ENCODE results near the gene COX5A. TPM values are rescaled to one million over a fixed set of nuclear protein-coding genes. Genes with fewer than 3 reads are reported as not detected.

Gene COX5A
- total RNA-seq, 1 donor from 2014 or later, result 207 TPM

DNA sequence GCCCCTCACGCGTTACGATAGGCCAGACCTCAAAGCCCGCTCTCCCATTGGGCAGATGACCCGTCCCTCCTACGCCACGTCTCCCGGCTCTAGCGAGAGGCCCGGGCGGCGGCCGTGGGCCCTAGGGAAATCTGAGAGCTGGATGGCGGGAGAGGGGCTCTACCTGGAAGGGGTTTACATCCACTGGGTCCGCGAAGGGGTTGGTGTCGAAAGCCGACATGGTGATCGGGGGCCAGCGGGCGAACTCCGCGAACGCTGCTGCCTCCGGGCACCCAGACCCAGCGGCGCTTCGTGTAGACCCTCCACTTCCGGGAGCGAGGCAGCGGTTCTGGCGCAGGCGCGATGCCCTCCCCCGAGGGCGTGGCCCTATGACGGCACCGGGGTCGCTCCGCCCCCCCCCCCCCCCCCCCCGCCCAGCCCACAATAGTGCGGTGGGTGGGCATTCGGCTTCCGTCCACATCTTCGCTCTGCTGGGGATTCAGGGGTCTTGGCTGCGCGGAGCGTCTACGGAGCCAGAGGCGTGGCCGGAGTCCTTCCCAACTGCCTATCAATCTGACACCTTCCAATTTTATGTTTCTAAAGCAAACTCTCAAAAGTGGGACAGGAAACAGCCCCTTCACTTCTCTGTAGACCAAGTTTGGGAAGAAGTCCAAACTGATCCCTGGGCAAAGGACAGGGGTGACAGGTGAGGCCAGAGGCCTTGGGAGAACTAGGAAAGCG, 64.7 kb downstream of the COX5A start, which contains the start of gene SCAMP2:
Gene SCAMP2, minus strand, starts transcription at position 330 of the 720 bp plus-strand sequence. Its CDS starts 110 bp downstream, at position 220.
- peak within 1 kb of the TSS; percentile 97 for H3K27ac ChIP-seq (ENCODE audit: low read depth, low read length)
- H3K9me3 Mint-ChIP-seq (ENCODE audit: unreplicated experiment), result peaks cover under 1% of the 10 kb centered on the region
- TF ChIP-seq, protein P1, sequence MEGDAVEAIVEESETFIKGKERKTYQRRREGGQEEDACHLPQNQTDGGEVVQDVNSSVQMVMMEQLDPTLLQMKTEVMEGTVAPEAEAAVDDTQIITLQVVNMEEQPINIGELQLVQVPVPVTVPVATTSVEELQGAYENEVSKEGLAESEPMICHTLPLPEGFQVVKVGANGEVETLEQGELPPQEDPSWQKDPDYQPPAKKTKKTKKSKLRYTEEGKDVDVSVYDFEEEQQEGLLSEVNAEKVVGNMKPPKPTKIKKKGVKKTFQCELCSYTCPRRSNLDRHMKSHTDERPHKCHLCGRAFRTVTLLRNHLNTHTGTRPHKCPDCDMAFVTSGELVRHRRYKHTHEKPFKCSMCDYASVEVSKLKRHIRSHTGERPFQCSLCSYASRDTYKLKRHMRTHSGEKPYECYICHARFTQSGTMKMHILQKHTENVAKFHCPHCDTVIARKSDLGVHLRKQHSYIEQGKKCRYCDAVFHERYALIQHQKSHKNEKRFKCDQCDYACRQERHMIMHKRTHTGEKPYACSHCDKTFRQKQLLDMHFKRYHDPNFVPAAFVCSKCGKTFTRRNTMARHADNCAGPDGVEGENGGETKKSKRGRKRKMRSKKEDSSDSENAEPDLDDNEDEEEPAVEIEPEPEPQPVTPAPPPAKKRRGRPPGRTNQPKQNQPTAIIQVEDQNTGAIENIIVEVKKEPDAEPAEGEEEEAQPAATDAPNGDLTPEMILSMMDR (IDR thresholded peaks at IDR 0.05; ENCODE audit: insufficient read depth, low read depth, low read length), result no peak
- no peak for TF ChIP-seq EZH2 (IDR thresholded peaks at IDR 0.05; ENCODE audit: insufficient read depth, low read length)
- H3K36me3 ChIP-seq (ENCODE audit: insufficient read depth, low read length), result no peaks in the 10 kb centered on the region
- peak within 1 kb of the TSS; percentile 98 for H3K4me3 Mint-ChIP-seq (ENCODE audit: unreplicated experiment)
- FAIRE-seq (no peak), DNase-seq (ENCODE audit: low read depth) (peak; percentile 94)
- peaks cover 25% of the 10 kb centered on the region for H3K4me1 Mint-ChIP-seq (ENCODE audit: low read depth, unreplicated experiment)
- peaks cover 8% of the 10 kb centered on the region for H3K4me1 ChIP-seq (ENCODE audit: insufficient read depth, low read length)
- peaks cover 45% of the 10 kb centered on the region for H3K79me2 ChIP-seq (ENCODE audit: insufficient read depth, low read length)
- peak within 1 kb of the TSS; percentile 86 for H3K4me2 ChIP-seq (ENCODE audit: low read length)
- peak within 1 kb of the TSS; percentile 97 for H2AFZ ChIP-seq (ENCODE audit: low read depth, low read length)
- no peaks in the 10 kb centered on the region for H3K27me3 ChIP-seq (ENCODE audit: insufficient read depth, low read length)
- peaks cover 43% of the 10 kb centered on the region for H4K20me1 ChIP-seq (ENCODE audit: insufficient read depth, low read length)
- peaks cover 1% of the 10 kb centered on the region for H3K27me3 Mint-ChIP-seq (ENCODE audit: low read depth, unreplicated experiment)
- H3K36me3 Mint-ChIP-seq (ENCODE audit: low read depth, unreplicated experiment), result peaks cover 2% of the 10 kb centered on the region
- no peaks in the 10 kb centered on the region for H3K9me3 ChIP-seq (ENCODE audit: insufficient read depth, low read depth, low read length)
- H3K27ac Mint-ChIP-seq (ENCODE audit: unreplicated experiment), result peak within 1 kb of the TSS; percentile 91
- H3K4me3 ChIP-seq (ENCODE audit: insufficient read depth, low read depth, low read length), result peak within 1 kb of the TSS; percentile 67
- peak within 1 kb of the TSS; percentile 96 for H3K9ac ChIP-seq (ENCODE audit: low read length)

DNA sequence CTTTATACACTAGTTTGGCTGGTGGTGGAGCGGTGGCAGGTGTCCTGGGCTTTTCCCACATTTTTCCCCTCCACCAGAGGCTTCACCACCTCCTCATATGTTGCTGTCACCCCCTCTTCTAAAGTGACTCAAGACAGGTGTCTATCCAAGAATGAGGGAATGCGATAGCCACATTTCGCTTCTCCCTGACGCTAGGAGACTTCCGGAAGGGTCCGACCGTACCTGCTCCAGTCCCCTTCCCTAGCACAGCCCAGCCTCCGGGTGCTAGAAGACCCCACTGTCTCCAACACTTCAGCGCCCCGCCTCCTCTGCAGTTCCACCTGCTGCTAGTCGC, 65.2 kb downstream of the COX5A start:
- H3K36me3 ChIP-seq (ENCODE audit: insufficient read depth, low read length), result no peaks in the 10 kb centered on the region
- H3K9ac ChIP-seq (ENCODE audit: low read length), result peak overlapping the region; percentile 96
- peaks cover 50% of the 10 kb centered on the region for H3K79me2 ChIP-seq (ENCODE audit: insufficient read depth, low read length)
- FAIRE-seq (no peak), DNase-seq (ENCODE audit: low read depth) (no peak)
- H3K27me3 Mint-ChIP-seq (ENCODE audit: low read depth, unreplicated experiment), result peaks cover 1% of the 10 kb centered on the region
- H3K4me2 ChIP-seq (ENCODE audit: low read length), result peak overlapping the region; percentile 86
- H2AFZ ChIP-seq (ENCODE audit: low read depth, low read length), result peak overlapping the region; percentile 97
- H3K4me1 ChIP-seq (ENCODE audit: insufficient read depth, low read length), result peaks cover 8% of the 10 kb centered on the region
- peak overlapping the region; percentile 97 for H3K27ac ChIP-seq (ENCODE audit: low read depth, low read length)
- H3K4me3 ChIP-seq (ENCODE audit: insufficient read depth, low read depth, low read length), result peak overlapping the region; percentile 67
- TF ChIP-seq, protein P1 (IDR thresholded peaks at IDR 0.05; ENCODE audit: insufficient read depth, low read depth, low read length), result no peak
- no peak for TF ChIP-seq EZH2 (IDR thresholded peaks at IDR 0.05; ENCODE audit: insufficient read depth, low read length)
- H3K4me3 Mint-ChIP-seq (ENCODE audit: unreplicated experiment), result peak overlapping the region; percentile 98
- peaks cover 4% of the 10 kb centered on the region for H3K9me3 Mint-ChIP-seq (ENCODE audit: unreplicated experiment)
- no peaks in the 10 kb centered on the region for H3K27me3 ChIP-seq (ENCODE audit: insufficient read depth, low read length)
- H3K4me1 Mint-ChIP-seq (ENCODE audit: low read depth, unreplicated experiment), result peaks cover 30% of the 10 kb centered on the region
- H3K9me3 ChIP-seq (ENCODE audit: insufficient read depth, low read depth, low read length), result no peaks in the 10 kb centered on the region
- peaks cover 5% of the 10 kb centered on the region for H3K36me3 Mint-ChIP-seq (ENCODE audit: low read depth, unreplicated experiment)
- peaks cover 49% of the 10 kb centered on the region for H4K20me1 ChIP-seq (ENCODE audit: insufficient read depth, low read length)
- peak overlapping the region; percentile 91 for H3K27ac Mint-ChIP-seq (ENCODE audit: unreplicated experiment)

Measured in astrocyte (in vitro differentiated cells and primary cell).